ENCODE measurements around the gene WDFY2.

The WDFY2 gene, protein sequence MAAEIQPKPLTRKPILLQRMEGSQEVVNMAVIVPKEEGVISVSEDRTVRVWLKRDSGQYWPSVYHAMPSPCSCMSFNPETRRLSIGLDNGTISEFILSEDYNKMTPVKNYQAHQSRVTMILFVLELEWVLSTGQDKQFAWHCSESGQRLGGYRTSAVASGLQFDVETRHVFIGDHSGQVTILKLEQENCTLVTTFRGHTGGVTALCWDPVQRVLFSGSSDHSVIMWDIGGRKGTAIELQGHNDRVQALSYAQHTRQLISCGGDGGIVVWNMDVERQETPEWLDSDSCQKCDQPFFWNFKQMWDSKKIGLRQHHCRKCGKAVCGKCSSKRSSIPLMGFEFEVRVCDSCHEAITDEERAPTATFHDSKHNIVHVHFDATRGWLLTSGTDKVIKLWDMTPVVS

DNA sequence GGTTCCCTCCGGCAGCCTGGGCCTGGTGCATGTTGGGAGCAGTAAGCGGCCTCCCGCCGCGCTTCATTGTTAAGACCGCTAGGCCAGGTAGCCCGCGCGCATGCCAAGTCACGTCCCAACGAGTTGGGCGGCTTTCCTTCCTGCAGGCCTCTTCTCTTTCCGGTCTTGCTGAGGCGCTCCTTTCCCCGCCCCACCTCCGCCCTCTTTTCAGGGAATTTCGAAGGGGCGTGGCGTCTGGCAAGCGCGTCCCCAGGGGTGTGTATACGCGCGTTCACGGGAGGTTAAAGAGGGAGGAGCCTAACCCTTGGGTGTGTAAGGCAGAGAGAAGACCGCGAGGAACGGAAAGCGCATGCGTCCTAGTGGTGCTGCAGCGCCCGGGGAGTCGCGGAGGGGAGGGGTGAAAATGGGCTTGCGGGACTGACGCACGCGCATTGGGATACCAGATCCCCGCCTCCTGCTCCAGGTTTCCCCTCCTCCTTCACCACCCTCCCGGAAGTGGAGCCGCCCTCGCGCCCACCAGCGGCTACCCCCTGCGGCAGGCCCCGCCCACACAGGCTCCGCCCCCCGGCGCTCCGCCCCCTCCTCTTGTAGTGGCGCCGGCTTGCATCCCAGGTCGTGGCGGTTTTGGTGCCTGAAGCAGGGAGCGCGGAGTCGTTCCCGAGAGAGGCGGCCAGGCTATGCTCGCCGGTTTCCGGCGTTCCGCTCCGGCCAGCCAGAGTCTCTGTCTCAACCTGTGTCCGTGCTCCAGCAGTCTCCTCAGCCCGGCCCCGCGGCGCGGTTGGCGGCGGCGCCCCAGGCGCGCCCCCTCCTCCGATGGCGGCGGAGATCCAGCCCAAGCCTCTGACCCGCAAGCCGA, at the start of gene WDFY2:
Gene WDFY2 (plus strand): TSS at position 588 of the 856 bp plus-strand sequence. CDS start 226 bp downstream, at position 814.
- TF ChIP-seq FOXK2 (IDR thresholded peaks at IDR 0.05) = no peak
- TF ChIP-seq TARDBP (IDR thresholded peaks at IDR 0.05) = no peak
- TF ChIP-seq HDGF (IDR thresholded peaks at IDR 0.05; ENCODE audit: borderline replicate concordance) = peak; percentile 97
- TF ChIP-seq SP1 (IDR thresholded peaks at IDR 0.05) = no peak
- TF ChIP-seq ARNT (IDR thresholded peaks at IDR 0.05) = peak; percentile 87
- TF ChIP-seq ELF4 (IDR thresholded peaks at IDR 0.05) = peak; percentile 83
- TF ChIP-seq SUZ12 (IDR thresholded peaks at IDR 0.05) = no peak
- TF ChIP-seq FOXA1 (IDR thresholded peaks at IDR 0.05) = no peak
- no peak for TF ChIP-seq FOXM1 (IDR thresholded peaks at IDR 0.05; ENCODE audit: borderline replicate concordance)
- no peak for TF ChIP-seq BHLHE40 (IDR thresholded peaks at IDR 0.05; ENCODE audit: borderline replicate concordance)
- TF ChIP-seq L3MBTL2 (conservative IDR thresholded peaks at IDR 0.05) = no peak
- ChIA-PET CTCF (no interaction called here), POLR2A (interaction anchor here (0.8 to 1.5 kb wide), 5 partner anchors 32 to 131 kb away, joined by 3 to 13 read pairs (median 6); partner anchors contain the start of gene INTS6)
- peak; percentile 96 for DNase-seq (ENCODE audit: extremely low spot score)

DNA sequence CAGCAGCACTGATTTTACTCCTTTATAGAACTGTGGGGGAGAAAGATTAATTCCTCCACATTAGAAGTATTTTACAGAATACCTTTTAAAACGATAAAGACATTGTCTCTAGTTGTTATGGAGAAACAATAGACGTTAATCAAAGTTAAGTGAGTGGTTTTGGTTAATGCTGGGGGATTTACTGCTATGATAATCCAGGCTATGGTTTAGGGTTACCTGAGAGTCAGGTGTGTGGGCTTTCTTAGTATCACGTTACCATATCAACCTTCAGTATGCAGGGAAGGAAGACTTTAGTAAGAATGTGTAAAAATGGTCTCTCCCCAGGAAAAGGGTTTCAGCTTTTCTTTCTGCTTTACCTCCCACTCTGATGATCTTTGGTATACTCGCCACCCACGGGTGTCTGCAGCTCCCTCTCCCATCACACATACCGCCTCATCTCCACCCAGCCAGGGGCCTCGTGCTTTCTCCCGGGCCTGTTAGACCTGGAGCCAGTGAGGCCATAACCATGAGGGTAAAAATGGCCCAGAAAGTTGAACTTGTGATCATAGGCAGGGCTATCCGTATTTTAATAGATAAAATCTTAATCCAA, 45.6 kb upstream of the WDFY2 start:
- 0 out of 2 replicates have a peak, but pooled peaks have one; percentile 16 for TF ChIP-seq L3MBTL2 (conservative IDR thresholded peaks at IDR 0.05)
- TF ChIP-seq, protein P1, sequence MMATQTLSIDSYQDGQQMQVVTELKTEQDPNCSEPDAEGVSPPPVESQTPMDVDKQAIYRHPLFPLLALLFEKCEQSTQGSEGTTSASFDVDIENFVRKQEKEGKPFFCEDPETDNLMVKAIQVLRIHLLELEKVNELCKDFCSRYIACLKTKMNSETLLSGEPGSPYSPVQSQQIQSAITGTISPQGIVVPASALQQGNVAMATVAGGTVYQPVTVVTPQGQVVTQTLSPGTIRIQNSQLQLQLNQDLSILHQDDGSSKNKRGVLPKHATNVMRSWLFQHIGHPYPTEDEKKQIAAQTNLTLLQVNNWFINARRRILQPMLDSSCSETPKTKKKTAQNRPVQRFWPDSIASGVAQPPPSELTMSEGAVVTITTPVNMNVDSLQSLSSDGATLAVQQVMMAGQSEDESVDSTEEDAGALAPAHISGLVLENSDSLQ (IDR thresholded peaks at IDR 0.05) = no peak
- POLR2A ChIA-PET = no interaction called here
- no peak for DNase-seq (ENCODE audit: extremely low spot score)
- CTCF ChIA-PET = no interaction called here

DNA sequence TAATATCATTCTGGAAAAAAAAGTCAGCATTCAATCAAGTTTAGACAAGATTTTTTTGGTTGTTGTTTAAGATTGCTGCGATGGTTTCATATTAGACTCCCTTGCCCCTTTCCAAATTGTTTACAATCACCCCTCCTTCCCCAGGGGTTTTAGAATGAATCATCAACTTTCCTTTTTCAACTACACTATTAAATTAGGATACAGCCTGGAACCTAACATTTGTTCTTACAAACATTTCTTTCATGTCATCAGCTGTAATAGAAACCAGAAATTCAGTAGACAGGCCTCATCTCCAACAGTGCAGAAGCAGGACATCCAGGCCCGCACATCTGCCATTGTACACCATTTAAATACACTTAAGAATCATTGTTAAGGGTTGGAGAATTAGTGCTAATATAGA, 44.4 kb upstream of the WDFY2 start:
- POLR2A ChIA-PET = no interaction called here
- no peak for DNase-seq (ENCODE audit: extremely low spot score)

DNA sequence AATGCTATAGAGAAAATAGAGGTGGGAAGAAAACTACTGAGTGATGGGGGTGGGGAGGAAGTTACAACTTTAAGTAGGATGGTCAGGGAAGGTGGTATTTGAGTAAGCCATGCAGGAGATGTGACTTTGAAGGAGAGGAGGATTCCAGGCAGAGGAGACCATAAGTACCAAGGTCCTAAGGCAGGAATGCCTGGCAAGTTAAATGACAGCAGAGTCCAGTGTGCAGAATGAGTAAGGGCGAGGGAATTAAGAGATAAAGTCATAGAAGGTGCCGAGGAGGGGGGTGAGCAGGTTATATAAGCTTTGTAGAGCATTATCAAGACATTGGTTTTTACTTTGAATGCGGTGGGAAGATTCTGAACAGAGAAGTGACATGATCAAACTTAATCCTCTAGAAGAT, 43.2 kb upstream of the WDFY2 start:
- POLR2A ChIA-PET = interaction anchor here (3.3 kb wide), 1 partner anchor 88 kb away, joined by 16 read pairs; the partner anchor contains the start of gene INTS6

More for the DNA sequence above, 44.4 kb upstream of the WDFY2 start:
- CTCF ChIA-PET = interaction anchor here (0.6 kb wide), 1 partner anchor 88 kb away, joined by 4 read pairs; no protein-coding TSS in a partner anchor
- TF ChIP-seq FOXA1 (IDR thresholded peaks at IDR 0.05) = no peak
- TF ChIP-seq, protein P1 (IDR thresholded peaks at IDR 0.05) = no peak
- no peak for TF ChIP-seq HDGF (IDR thresholded peaks at IDR 0.05; ENCODE audit: borderline replicate concordance)
- TF ChIP-seq ELF4 (IDR thresholded peaks at IDR 0.05) = no peak
- TF ChIP-seq BHLHE40 (IDR thresholded peaks at IDR 0.05; ENCODE audit: borderline replicate concordance) = no peak
- no peak for TF ChIP-seq CTBP1 (IDR thresholded peaks at IDR 0.05; ENCODE audit: borderline replicate concordance)
- TF ChIP-seq FOXK2 (IDR thresholded peaks at IDR 0.05) = no peak
- TF ChIP-seq SUZ12 (IDR thresholded peaks at IDR 0.05) = no peak
- no peak for TF ChIP-seq NFRKB (IDR thresholded peaks at IDR 0.05)
- TF ChIP-seq SP1 (IDR thresholded peaks at IDR 0.05) = no peak
- no peak for TF ChIP-seq ZNF384 (IDR thresholded peaks at IDR 0.05)
- no peak for TF ChIP-seq FOXM1 (IDR thresholded peaks at IDR 0.05; ENCODE audit: borderline replicate concordance)

DNA sequence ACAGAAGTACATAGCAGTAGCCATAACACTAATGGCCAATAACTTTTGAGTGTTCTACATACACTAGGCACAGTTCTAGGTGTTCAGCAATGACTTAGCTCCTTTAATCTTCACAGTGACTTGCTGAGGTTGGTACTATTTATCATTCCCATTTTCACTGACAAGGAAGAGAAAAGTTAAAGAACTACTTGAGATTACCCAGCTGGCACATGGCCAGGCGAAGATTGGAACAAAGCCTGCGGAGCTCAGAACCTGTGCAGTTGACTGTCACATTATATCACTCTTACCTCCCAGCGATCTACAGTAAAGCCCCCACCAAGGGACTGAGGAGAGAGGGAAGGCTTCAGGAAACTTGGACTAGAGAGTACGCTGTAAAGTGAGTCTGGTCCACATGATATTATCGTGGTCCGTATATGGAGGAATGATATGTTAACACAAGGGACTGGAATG, 42.4 kb upstream of the WDFY2 start:
- DNase-seq (ENCODE audit: extremely low spot score) = no peak
- TF ChIP-seq LEF1 (IDR thresholded peaks at IDR 0.05; ENCODE audit: borderline replicate concordance) (no peak), NFRKB (IDR thresholded peaks at IDR 0.05) (no peak)
- TF ChIP-seq, protein P1 (IDR thresholded peaks at IDR 0.05) = peak; percentile 41
- ChIA-PET POLR2A (interaction anchor here (0.7 to 3.3 kb wide), 3 partner anchors 23 to 89 kb away, joined by 3 to 16 read pairs (median 6); partner anchors contain the start of gene INTS6), CTCF (no interaction called here)

More for the DNA sequence above, 43.2 kb upstream of the WDFY2 start:
- TF ChIP-seq HDGF (IDR thresholded peaks at IDR 0.05; ENCODE audit: borderline replicate concordance) (no peak), FOXK2 (IDR thresholded peaks at IDR 0.05) (no peak)
- no peak for DNase-seq (ENCODE audit: extremely low spot score)
- CTCF ChIA-PET = no interaction called here
